MM.1S (cell line): ENCODE measurements around the gene PAX4.

ENCODE experiments used
- DNase-seq: peaks from one replicate; pipeline ENCODE4 v3.0.0-alpha.2; 2015
- H2AFZ ChIP-seq: fragments of 300-600 bp; sonication (generic); 2 replicates; pipeline ENCODE4 v1.6.0; 2016; ENCODE audit warnings: antibody characterized with exemption, low read length
- H3F3A ChIP-seq: fragments of 300-600 bp; sonication (generic); 2 replicates; pipeline ENCODE4 v1.6.1; 2016; ENCODE audit warnings: mild to moderate bottlenecking, antibody characterized with exemption, low read length, moderate library complexity, mixed read lengths; ENCODE audit not compliant: insufficient read depth
- H3K27ac ChIP-seq: fragments of 300-600 bp; sonication (generic); 2 replicates; pipeline ENCODE4 v1.5.1; 2016; ENCODE audit warnings: mild to moderate bottlenecking, low read length
- H3K27me3 ChIP-seq: fragments of 300-600 bp; sonication (generic); replicated peaks from 2 replicates; pipeline ENCODE4 v1.6.0; 2016; ENCODE audit warnings: low read length; ENCODE audit not compliant: insufficient read depth
- H3K36me3 ChIP-seq: fragments of 300-600 bp; sonication (generic); replicated peaks from 2 replicates; pipeline ENCODE4 v1.6.1; 2016; ENCODE audit warnings: mild to moderate bottlenecking, low read length, mixed read lengths; ENCODE audit not compliant: insufficient read depth
- H3K4me1 ChIP-seq: fragments of 300-600 bp; sonication (generic); 2 replicates; pipeline ENCODE4 v1.6.1; 2016; ENCODE audit warnings: low read length, mixed read lengths
- H3K4me2 ChIP-seq: fragments of 300-600 bp; sonication (generic); 2 replicates; pipeline ENCODE4 v1.6.0; 2016; ENCODE audit warnings: low read depth, low read length
- H3K4me3 ChIP-seq: fragments of 300-600 bp; sonication (generic); 2 replicates; pipeline ENCODE4 v1.5.1; 2016; ENCODE audit warnings: low read length, mixed read lengths
- H3K79me2 ChIP-seq: fragments of 300-600 bp; sonication (generic); 2 replicates; pipeline ENCODE4 v1.6.1; 2016; ENCODE audit warnings: mixed run types, low read length, mixed read lengths
- H3K9ac ChIP-seq: fragments of 300-600 bp; sonication (generic); 2 replicates; pipeline ENCODE4 v1.6.1; 2016; ENCODE audit warnings: low read length, mixed read lengths
- H3K9me2 ChIP-seq: fragments of 300-600 bp; sonication (generic); replicated peaks from 2 replicates; pipeline ENCODE4 v1.6.1; 2016; ENCODE audit warnings: mild to moderate bottlenecking, low read length, mixed read lengths; ENCODE audit not compliant: insufficient read depth
- H3K9me3 ChIP-seq: fragments of 300-600 bp; sonication (generic); replicated peaks from 2 replicates; pipeline ENCODE4 v1.6.1; 2016; ENCODE audit warnings: mild to moderate bottlenecking, low read length, mixed read lengths; ENCODE audit not compliant: insufficient read depth
- H4K20me1 ChIP-seq: fragments of 300-600 bp; sonication (generic); 2 replicates; pipeline ENCODE4 v1.6.1; 2016; ENCODE audit warnings: mild to moderate bottlenecking, low read length, moderate library complexity, mixed read lengths; ENCODE audit not compliant: insufficient read depth
- CTCF ChIP-seq: fragments of 300-600 bp; sonication (generic); IDR thresholded peaks from 2 replicates; pipeline ENCODE4 v1.5.1; 2016; ENCODE audit warnings: antibody characterized with exemption, low read length, mixed read lengths
- EZH2 ChIP-seq: fragments of 300-600 bp; sonication (generic); optimal IDR thresholded peaks from 2 replicates; pipeline ENCODE3; 2017; ENCODE audit warnings: low read depth, mild to moderate bottlenecking, antibody characterized with exemption, low read length, mixed read lengths
- EZH2phosphoT487 ChIP-seq: fragments of 300-600 bp; sonication (generic); IDR thresholded peaks from 2 replicates; pipeline ENCODE4 v1.6.1; 2018; ENCODE audit warnings: antibody characterized with exemption, low read length

The PAX4 gene

GRCh38 chr7:127648986-127649385 is 31.0 kb upstream of the PAX4 start:
- Histone ChIP-seq H3K4me2 (no peak overlapping the region), H3K4me3 (no peak overlapping the region), H3K9ac (no peak overlapping the region), H4K20me1 (peaks cover 5% of the 10 kb centered on the region), H2AFZ (no peak overlapping the region), H3K9me3 (no peaks in the 10 kb centered on the region), H3K4me1 (peaks cover under 1% of the 10 kb centered on the region; the same call in 1 of the 2 replicates), H3K9me2 (no peaks in the 10 kb centered on the region), H3F3A (no peaks in the 10 kb centered on the region), H3K36me3 (no peaks in the 10 kb centered on the region), H3K79me2 (peaks cover 20% of the 10 kb centered on the region), H3K27me3 (no peaks in the 10 kb centered on the region), H3K27ac (no peak overlapping the region)
- TF ChIP-seq CTCF (no peak), EZH2phosphoT487 (no peak), EZH2 (no peak)
- no peak for DNase-seq

DNA sequence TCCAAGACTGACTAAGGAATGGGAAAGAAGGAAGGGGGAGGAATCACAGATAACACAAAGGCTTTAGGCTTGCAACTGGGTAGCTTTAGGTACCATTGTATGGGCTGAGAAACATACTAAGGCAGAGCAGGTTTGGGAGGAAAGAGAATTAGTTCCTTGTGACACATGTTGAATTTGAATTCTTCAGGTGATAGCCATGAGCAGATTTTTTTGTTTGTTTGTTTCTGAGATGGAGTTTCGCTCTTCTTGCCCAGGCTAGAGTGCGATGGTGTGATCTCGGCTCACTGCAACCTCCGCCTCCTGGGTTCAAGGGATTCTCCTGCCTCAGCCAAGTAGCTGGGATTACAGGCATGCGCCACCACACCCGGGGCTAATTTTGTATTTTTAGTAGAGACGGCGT is 29.7 kb upstream of the PAX4 start:
- Histone ChIP-seq H3F3A (no peaks in the 10 kb centered on the region), H3K4me1 (no peaks in the 10 kb centered on the region), H3K9ac (no peak overlapping the region), H3K36me3 (no peaks in the 10 kb centered on the region), H4K20me1 (no peaks in the 10 kb centered on the region), H3K79me2 (peaks cover 7% of the 10 kb centered on the region), H3K27ac (no peak overlapping the region), H3K4me3 (no peak overlapping the region), H3K4me2 (no peak overlapping the region), H3K9me3 (no peaks in the 10 kb centered on the region), H3K9me2 (no peaks in the 10 kb centered on the region), H3K27me3 (no peaks in the 10 kb centered on the region), H2AFZ (no peak overlapping the region)
- DNase-seq = no peak
- TF ChIP-seq EZH2phosphoT487 = no peak
- no peak for TF ChIP-seq EZH2
- TF ChIP-seq CTCF = no peak

GRCh38 chr7:127644484-127644883 is 26.5 kb upstream of the PAX4 start:
- no peak overlapping the region for H3K9ac ChIP-seq
- H3K4me1 ChIP-seq = no peaks in the 10 kb centered on the region
- H3K9me3 ChIP-seq = no peaks in the 10 kb centered on the region
- H4K20me1 ChIP-seq = no peaks in the 10 kb centered on the region
- no peak overlapping the region for H2AFZ ChIP-seq
- H3K4me2 ChIP-seq = no peak overlapping the region
- H3K36me3 ChIP-seq = no peaks in the 10 kb centered on the region
- TF ChIP-seq EZH2phosphoT487 (no peak), CTCF (no peak), EZH2 (no peak)
- H3K4me3 ChIP-seq = no peak overlapping the region
- H3K27ac ChIP-seq = no peak overlapping the region
- H3F3A ChIP-seq = no peaks in the 10 kb centered on the region
- H3K79me2 ChIP-seq = no peaks in the 10 kb centered on the region
- no peak for DNase-seq
- no peaks in the 10 kb centered on the region for H3K27me3 ChIP-seq
- no peaks in the 10 kb centered on the region for H3K9me2 ChIP-seq
